Endometrial microvascular endothelial cells (primary cell): Measurements from ENCODE around the gene EFHC2. TPM values are rescaled to one million over a fixed set of nuclear protein-coding genes. Genes with fewer than 3 reads are reported as not detected.

Source experiments
- total RNA-seq: library from RNA; depleted of rRNA; stranded (reverse); fragments of >200 nt; gene quantifications from one replicate; pipeline ENCODE4 v1.2.3, GENCODE V29; 2015; ENCODE audit errors: inconsistent ontology term

Gene EFHC2
- total RNA-seq, 1 donor from 2014 or later = not detected

Other genes with a start within 250 kb of the EFHC2 start
- gene FUNDC1, start 199.2 kb upstream of the EFHC2 start, total RNA-seq = 8.6 TPM